ENCODE results near the gene SYVN1.

DNA sequence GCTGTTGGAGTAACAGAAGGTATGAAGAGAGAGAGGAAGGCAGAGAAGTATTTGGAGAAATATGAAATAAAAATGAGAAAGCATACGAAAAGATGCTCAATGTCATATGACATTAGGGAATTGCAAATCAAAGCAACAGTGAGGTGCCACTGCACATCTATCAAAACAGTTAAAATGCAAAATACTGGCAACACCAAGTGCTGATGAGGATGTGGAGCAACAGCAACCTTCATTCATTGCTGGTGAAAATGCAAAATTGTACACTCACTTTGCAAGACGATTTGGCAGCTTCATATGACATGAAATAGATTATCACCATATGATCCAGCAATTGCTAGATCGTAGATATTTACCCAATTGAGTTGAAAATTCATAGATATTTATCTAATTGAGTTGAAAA, 26.3 kb upstream of the SYVN1 start:
- TF ChIP-seq POLR2A (IDR thresholded peaks at IDR 0.05) (no peak), CTCF (IDR thresholded peaks at IDR 0.05) (no peak), POLR2AphosphoS5 (IDR thresholded peaks at IDR 0.05) (no peak)
